Type B pancreatic cell (in vitro differentiated cells): ENCODE measurements around the gene SORL1-AS1.

Source experiments
- DNase-seq: peaks from one replicate; pipeline ENCODE4 v3.0.0; 2021; ENCODE audit warnings: mixed read lengths; ENCODE audit not compliant: unreplicated experiment; ENCODE audit errors: extremely low spot score
- H3K27ac Mint-ChIP-seq: 2 replicates; pipeline ENCODE4 v1.8.0; 2021; ENCODE audit warnings: mild to moderate bottlenecking, mixed read lengths
- H3K27me3 Mint-ChIP-seq: 2 replicates; pipeline ENCODE4 v1.8.0; 2021; ENCODE audit warnings: mixed read lengths
- H3K36me3 Mint-ChIP-seq: 2 replicates; pipeline ENCODE4 v1.8.0; 2021; ENCODE audit warnings: mixed read lengths
- H3K4me1 Mint-ChIP-seq: one replicate; pipeline ENCODE4 v1.8.0; 2021; ENCODE audit warnings: mixed read lengths; ENCODE audit not compliant: unreplicated experiment
- H3K4me3 Mint-ChIP-seq: 2 replicates; pipeline ENCODE4 v1.8.0; 2021; ENCODE audit warnings: mild to moderate bottlenecking, mixed read lengths
- H3K9me3 Mint-ChIP-seq: 2 replicates; pipeline ENCODE4 v1.8.0; 2021; ENCODE audit warnings: mixed read lengths
- TF ChIP-seq, protein P1 (sequence below): fragments of 200-600 bp; sonication (generic); conservative IDR thresholded peaks from 2 replicates; pipeline ENCODE4 v1.5.0; 2021; ENCODE audit warnings: antibody characterized with exemption, mild to moderate bottlenecking

Gene SORL1-AS1

DNA sequence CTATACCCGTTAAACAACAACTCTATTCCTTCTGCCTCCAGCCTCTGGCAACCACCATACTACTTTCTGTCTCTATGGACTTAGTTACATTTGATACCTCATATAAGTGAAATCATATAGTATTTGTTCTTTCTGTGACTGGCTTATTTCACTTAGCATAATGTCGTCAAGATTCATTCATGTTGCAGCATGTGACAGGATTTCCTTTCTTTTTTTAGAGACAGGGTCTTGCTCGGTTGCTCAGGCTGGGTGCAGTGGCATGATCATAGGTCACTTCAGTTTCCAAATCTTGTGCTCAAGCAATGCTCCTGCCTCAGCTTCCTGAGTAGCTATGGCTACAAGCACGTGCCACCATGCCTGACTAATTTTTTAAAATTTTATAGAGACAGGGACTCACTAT is 30.1 kb downstream of the SORL1-AS1 start:
- H3K27me3 Mint-ChIP-seq: peaks cover 9% of the 10 kb centered on the region
- TF ChIP-seq, protein P1, sequence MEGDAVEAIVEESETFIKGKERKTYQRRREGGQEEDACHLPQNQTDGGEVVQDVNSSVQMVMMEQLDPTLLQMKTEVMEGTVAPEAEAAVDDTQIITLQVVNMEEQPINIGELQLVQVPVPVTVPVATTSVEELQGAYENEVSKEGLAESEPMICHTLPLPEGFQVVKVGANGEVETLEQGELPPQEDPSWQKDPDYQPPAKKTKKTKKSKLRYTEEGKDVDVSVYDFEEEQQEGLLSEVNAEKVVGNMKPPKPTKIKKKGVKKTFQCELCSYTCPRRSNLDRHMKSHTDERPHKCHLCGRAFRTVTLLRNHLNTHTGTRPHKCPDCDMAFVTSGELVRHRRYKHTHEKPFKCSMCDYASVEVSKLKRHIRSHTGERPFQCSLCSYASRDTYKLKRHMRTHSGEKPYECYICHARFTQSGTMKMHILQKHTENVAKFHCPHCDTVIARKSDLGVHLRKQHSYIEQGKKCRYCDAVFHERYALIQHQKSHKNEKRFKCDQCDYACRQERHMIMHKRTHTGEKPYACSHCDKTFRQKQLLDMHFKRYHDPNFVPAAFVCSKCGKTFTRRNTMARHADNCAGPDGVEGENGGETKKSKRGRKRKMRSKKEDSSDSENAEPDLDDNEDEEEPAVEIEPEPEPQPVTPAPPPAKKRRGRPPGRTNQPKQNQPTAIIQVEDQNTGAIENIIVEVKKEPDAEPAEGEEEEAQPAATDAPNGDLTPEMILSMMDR: no peak
- DNase-seq: no peak
- H3K4me1 Mint-ChIP-seq: peaks cover 4% of the 10 kb centered on the region
- no peak overlapping the region for H3K4me3 Mint-ChIP-seq
- no peak overlapping the region for H3K27ac Mint-ChIP-seq
- H3K9me3 Mint-ChIP-seq: no peaks in the 10 kb centered on the region
- H3K36me3 Mint-ChIP-seq: no peaks in the 10 kb centered on the region

DNA sequence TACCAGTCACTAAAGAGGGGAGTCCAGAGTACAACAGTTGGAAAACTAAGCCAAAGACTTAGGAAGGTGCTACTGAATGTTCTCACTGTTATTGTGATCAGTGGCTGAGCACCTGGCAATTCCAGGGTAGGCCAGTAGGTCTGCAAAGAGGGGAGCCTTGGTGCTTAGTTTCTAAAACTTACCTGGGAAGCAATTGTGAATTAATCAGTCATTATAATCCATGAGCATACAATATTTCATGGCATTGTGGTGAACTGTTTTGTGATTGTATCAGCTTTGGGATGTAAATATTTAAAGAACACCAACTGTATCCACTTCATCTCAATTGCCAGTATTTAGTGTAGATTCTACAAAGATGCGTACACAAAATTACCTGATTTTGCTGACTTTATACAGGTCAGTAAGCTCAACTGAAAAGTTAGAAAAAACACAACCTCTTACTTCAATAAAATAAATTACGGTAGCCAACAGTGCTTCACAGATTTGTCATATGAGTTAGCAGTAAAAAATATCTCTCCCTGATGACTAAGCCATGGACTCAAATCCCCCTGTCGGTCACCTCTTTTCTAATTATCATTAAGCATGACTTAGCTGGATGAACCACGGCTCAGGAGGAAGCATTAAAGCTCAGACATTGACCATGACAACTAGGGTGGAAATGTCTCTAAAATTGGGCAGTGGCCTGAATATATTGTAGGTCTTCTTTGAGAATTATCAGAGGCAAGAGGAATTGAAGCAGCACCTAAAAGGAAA is 31.4 kb downstream of the SORL1-AS1 start:
- TF ChIP-seq, protein P1: peak; percentile 17
- DNase-seq: no peak
- Mint-ChIP-seq H3K27me3 (peaks cover 2% of the 10 kb centered on the region), H3K9me3 (no peaks in the 10 kb centered on the region), H3K4me1 (peaks cover 10% of the 10 kb centered on the region), H3K4me3 (no peak overlapping the region), H3K36me3 (no peaks in the 10 kb centered on the region), H3K27ac (no peak overlapping the region)

DNA sequence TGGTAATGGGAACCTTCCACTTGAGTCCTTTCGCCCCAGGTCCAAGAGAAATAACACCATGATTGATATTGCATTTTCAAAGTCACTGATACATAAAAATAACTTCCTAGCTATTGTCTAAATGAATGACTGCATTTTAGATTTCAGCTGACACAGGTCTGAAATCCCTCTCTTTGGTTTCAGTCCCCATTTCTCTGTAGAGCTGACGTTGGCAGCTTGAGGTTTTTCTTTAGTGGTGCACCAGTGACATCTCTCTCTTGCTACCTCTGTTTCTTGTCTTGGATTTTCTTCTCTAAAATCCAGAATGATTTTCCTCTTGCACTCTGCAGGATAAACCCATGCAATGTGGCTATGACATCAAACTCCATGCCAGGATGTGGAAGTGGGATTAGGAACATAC is 32.4 kb downstream of the SORL1-AS1 start:
- Mint-ChIP-seq H3K27ac (no peak overlapping the region), H3K36me3 (no peaks in the 10 kb centered on the region), H3K9me3 (no peaks in the 10 kb centered on the region), H3K4me1 (peaks cover 10% of the 10 kb centered on the region), H3K4me3 (no peak overlapping the region), H3K27me3 (no peaks in the 10 kb centered on the region)
- DNase-seq: no peak
- TF ChIP-seq, protein P1: no peak

DNA sequence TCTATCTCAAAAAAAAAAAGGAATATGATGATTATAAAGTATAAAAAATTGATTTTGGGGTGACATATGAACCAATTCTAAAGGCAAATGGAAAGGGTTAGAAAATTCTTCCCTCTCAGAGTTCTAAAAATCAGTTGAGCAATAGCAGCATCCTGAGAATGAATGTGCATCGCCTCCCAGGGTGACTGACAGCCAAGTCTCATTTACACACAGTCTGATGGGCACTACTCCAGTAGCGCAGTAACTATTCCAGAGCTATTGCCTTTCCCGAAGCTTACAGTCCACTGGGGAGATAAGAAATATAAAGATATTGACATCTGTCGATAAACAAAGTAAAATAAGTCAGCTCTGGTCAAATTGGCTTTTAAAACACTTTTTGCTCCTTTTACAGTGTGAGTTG is 32.9 kb downstream of the SORL1-AS1 start:
- no peaks in the 10 kb centered on the region for H3K27me3 Mint-ChIP-seq
- H3K4me3 Mint-ChIP-seq: no peak overlapping the region
- no peak for DNase-seq
- no peak overlapping the region for H3K27ac Mint-ChIP-seq
- TF ChIP-seq, protein P1: no peak
- no peaks in the 10 kb centered on the region for H3K36me3 Mint-ChIP-seq
- H3K4me1 Mint-ChIP-seq: peaks cover 10% of the 10 kb centered on the region
- no peaks in the 10 kb centered on the region for H3K9me3 Mint-ChIP-seq

DNA sequence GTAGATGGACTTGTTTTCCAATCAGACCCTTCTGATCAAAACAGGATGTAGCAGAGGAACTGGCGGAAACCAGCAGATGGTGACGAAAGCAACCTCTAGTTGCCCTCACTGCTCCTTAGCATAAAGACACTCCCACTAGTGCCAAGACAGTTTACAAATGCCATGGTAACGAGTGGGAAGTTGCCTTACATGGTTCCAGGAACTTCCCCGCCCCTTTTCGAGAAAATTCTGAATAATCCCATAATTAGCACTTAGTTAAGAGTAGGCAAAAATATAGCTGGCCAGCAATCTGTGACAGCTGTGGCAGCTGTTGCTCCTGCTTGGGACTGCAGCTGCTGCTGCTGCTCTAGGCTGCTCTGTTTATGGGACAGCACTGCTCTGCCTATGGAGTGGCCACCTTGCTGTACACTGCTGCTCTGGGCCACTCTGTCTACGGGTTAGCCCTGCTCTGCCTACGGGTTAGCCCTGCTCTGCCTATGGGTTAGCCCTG is 34.1 kb downstream of the SORL1-AS1 start:
- H3K4me3 Mint-ChIP-seq: no peak overlapping the region
- H3K36me3 Mint-ChIP-seq: no peaks in the 10 kb centered on the region
- no peak overlapping the region for H3K27ac Mint-ChIP-seq
- H3K9me3 Mint-ChIP-seq: no peaks in the 10 kb centered on the region
- H3K4me1 Mint-ChIP-seq: peaks cover 10% of the 10 kb centered on the region
- TF ChIP-seq, protein P1: no peak
- DNase-seq: no peak
- no peaks in the 10 kb centered on the region for H3K27me3 Mint-ChIP-seq
